T-helper 1 cell treated with Interleukin-12 subunit alpha and Interleukin-12 subunit beta and Interleukin-4 antibody, amounts not matched to agents 30 ng/mL and 1 ng/mL, for 36 hours (primary cell): ENCODE data around the gene OR1M1. TPM values are rescaled to one million over a fixed set of nuclear protein-coding genes. Genes with fewer than 3 reads are reported as not detected.

Experiments used
- intact Hi-C: fragments of 100-400 bp; cut with micrococcal nuclease; formaldehyde crosslinking; loops from one replicate; pipeline ENCODE4 v1.15.1; 2024
- total RNA-seq: library from RNA; stranded (reverse); gene quantifications from 2 replicates; pipeline ENCODE4 v1.2.3, GENCODE V29; 2022

The OR1M1 gene
- total RNA-seq, 1 donor from 2014 or later = not detected

DNA sequence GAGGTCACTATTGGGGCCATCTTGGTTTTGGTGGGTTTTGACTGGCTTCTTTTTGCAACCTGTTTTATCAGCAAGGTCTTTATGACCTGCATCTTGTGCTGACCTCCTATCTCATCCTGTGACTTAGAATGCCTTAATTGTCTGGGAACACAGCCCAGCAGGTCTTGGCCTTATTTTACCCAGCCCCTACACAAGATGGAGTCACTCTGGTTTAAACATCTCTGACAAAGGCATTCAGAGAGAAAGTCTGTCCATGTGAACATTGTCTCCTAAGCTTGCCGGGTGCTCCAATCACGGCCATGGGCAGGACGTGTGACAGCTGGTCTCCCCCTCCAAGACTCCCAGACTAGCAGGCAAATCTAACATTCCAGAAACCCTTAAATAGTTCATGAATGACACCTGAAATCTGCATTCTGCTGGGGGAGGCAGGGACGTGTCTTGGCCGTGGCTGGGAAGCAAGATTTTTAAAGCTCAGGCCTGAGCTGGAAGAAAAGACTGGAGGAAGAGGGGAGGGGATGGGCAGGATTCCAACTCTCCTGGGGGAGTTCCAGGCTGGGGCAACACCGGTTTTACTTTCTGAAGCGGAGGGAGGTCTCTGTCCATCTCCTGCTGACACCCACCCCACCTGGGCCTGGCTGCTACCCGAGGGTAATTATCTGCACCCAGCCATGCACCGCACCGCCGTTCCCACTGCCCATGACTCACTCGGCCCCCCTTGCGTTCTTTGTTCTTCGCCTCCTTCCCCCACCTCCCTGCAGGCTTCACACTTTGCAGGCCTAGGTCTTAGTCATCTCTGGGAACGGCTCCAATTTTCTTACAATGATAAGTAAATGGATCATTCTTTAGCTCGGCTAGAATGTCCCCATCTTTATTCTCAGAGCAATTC lies 11.6 kb upstream of the OR1M1 start:
- intact Hi-C loops = no loop called here

GRCh38 chr19:9076901-9077300 lies 10.0 kb upstream of the OR1M1 start:
- intact Hi-C loops = no loop called here

GRCh38 chr19:9078651-9079050 lies 8.2 kb upstream of the OR1M1 start:
- intact Hi-C loops = loop anchor here (1.0 kb wide), 1 partner anchor 424 kb away; no protein-coding TSS in a partner anchor

DNA sequence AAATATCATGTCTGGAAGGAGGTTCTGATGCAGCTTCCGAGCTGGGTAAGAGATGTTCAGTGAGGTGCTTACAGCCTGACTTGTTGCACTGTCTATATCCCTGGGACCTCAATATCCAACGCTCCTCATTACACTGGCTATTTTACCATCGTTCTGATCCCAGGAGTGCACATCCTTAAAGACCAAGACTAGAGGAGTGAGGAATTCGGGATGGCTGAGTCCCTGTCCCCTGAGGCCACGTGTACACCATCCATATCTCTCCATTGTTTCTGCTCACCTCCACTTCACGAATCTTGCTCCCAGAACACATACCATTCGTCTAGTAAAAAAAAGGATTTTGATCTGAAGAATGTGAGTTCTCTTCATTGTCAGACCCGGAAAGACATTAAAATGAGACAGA lies 20.5 kb downstream of the OR1M1 start, which contains the start of gene OR7G2:
TSS of gene OR7G2 (minus strand) at position 101 of the 400 bp plus-strand sequence. CDS start 4,232 bp downstream, outside the sequence.
- intact Hi-C loops = no loop called here

GRCh38 chr19:9109959-9110358 lies 23.1 kb downstream of the OR1M1 start:
- intact Hi-C loops = no loop called here

GRCh38 chr19:9115307-9115813 lies 28.5 kb downstream of the OR1M1 start, which contains the start of gene OR7G1:
Gene OR7G1, minus strand, starts transcription at chr19:9115763. Its CDS starts 0 bp downstream, at chr19:9115763.
- intact Hi-C loops = no loop called here

GRCh38 chr19:9116547-9116946 lies 29.7 kb downstream of the OR1M1 start:
- intact Hi-C loops = no loop called here

DNA sequence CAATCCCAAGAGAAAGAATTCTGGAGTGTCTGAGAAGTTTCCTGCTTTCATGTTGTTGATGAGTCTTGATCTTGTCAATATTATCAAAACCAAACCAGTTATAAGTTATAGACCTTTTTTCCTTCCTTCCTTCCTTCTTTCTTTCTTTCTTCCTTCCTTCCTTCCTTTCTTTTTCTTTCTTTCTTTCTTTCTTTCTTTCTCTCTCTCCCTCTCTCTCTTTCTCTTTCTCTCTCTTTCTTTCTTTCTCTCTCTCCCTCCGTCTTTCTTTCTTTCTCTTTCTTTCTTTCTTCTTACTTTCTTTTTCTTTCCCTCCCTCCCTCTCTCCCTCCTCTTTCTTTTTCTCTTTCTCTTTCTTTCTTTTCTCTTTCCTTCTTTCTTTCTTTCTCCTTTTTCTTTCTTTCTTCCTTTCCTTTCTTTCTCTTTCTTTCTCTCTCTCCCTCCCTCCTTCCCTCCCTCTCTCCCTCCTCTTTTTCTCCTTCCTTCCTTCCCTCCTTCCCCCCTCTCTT lies 40.1 kb downstream of the OR1M1 start, which contains the start of gene OR7G3:
TSS of gene OR7G3 (minus strand) at position 51 of the 506 bp plus-strand sequence. CDS start at position 51, 0 bp downstream.
- intact Hi-C loops = no loop called here

- intact Hi-C loops = no loop called here
Measured at GRCh38 chr19:9128171-9128570, 41.3 kb downstream of the OR1M1 start.

GRCh38 chr19:9130965-9131364 lies 44.1 kb downstream of the OR1M1 start:
- intact Hi-C loops = no loop called here

- intact Hi-C loops = no loop called here
Measured at GRCh38 chr19:9132422-9132821, 45.6 kb downstream of the OR1M1 start.

GRCh38 chr19:9139609-9140158 lies 52.8 kb downstream of the OR1M1 start:
- intact Hi-C loops = loop anchor here (1.0 to 5.0 kb wide), 13 partner anchors 170 to 773 kb away; partner anchors contain the start of genes FBXL12, MBD3L1, PIN1 and ZNF121

DNA sequence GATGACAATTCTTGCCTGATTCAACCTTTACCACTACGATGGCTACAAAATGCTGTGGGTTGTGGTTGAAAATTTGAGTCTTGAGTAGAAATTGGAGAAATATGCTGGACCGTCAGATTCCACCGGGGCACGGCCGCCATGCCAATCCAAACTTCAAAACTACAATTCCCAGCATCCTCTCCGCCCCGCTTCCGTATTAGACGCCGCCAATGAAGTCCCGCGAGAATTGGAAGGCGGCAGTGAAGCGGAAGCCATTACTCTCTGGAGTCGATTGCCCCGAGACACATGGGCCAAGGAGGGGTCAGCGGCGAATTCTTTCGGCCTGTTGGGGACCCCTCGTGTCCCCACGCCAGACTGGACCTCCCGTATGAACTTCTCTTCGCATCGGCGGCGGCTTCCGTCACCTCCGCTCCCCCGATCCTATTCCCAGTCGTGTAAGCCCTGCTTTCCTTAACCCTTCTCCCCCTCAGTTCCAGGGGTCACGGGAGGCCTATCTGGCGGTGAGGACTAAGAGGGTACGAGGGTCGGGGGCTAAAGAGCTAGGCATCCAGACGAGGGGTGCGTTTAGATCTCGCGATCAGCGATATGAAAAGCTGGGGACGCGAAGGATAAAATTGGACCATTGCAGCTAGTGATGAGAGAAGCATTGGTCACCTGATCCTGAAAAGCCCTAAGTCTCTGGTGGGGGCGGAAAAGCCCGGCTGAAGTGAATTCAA lies 53.5 kb downstream of the OR1M1 start, which contains the start of gene ZNF317:
TSS of gene ZNF317 (plus strand) at position 239 of the 716 bp plus-strand sequence. CDS start 15,620 bp downstream, outside the sequence.
- intact Hi-C loops = loop anchor here (1.0 to 5.0 kb wide), 13 partner anchors 169 to 772 kb away; partner anchors contain the start of genes FBXL12, MBD3L1, PIN1 and ZNF121

- intact Hi-C loops = loop anchor here (5.0 kb wide), 2 partner anchors 313 to 767 kb away; partner anchors contain the start of genes MBD3L1 and ZNF558
Measured at GRCh38 chr19:9144920-9145319, 58.1 kb downstream of the OR1M1 start.

Other genes starting within 250 kb of the OR1M1 start
- not detected in 2 replicates for gene MUC16, start 76.7 kb upstream of the OR1M1 start, total RNA-seq
- gene OR7G2, start 20.4 kb downstream of the OR1M1 start, total RNA-seq = not detected in 2 replicates
- gene OR7G1, start 28.7 kb downstream of the OR1M1 start, total RNA-seq = not detected in 2 replicates
- not detected in 2 replicates for gene OR7G3, start 39.9 kb downstream of the OR1M1 start, total RNA-seq
- 41.7 and 43.8 TPM in 2 replicates for gene ZNF317, start 53.3 kb downstream of the OR1M1 start, total RNA-seq
- gene OR7D2, start 91.9 kb downstream of the OR1M1 start, total RNA-seq = 0.66 and 0.69 TPM in 2 replicates
- gene OR7D4, start 132.5 kb downstream of the OR1M1 start, total RNA-seq = not detected in 2 replicates
- not detected in 2 replicates for gene OR7E24, start 163.9 kb downstream of the OR1M1 start, total RNA-seq
- gene ZNF699, start 222.8 kb downstream of the OR1M1 start, total RNA-seq = 7.6 and 8.4 TPM in 2 replicates
- 9.9 and 10.3 TPM in 2 replicates for gene ZNF559, start 237.1 kb downstream of the OR1M1 start, total RNA-seq